Spleen (tissue), 7 donors: ENCODE measurements around the gene TBC1D25.
A peak's percentile ranks its signal among the peaks of the same experiment; 100 is the strongest.

ENCODE experiments used
- POLR2A ChIP-seq, 3 donors: fragments of 450-650 bp; IDR thresholded peaks; one replicate each; pipeline ENCODE4 v1.5.1; 2017; ENCODE audit warnings: antibody characterized with exemption in 3 of 3, mild to moderate bottlenecking in 1 of 3
- POLR2AphosphoS5 ChIP-seq, 3 donors: sonication (generic); formaldehyde crosslinking; IDR thresholded peaks; one replicate each; pipeline ENCODE4 v1.5.1; 2017; ENCODE audit warnings: antibody characterized with exemption in 3 of 3
- TF ChIP-seq, protein P1 (sequence below), 11 experiments: fragments of 200-600 bp in 7 of 11; fragments of 450-650 bp in 4 of 11; sonication (generic) in 4 of 11; IDR thresholded peaks in 8 of 11; conservative IDR thresholded peaks in 3 of 11; 1 replicate in 7 of 11; 2 replicates in 4 of 11; pipeline versions ENCODE4 v1.4.0 to v1.8.0; 2016 to 2021; ENCODE audit warnings: antibody characterized with exemption in 11 of 11, inconsistent platforms in 4 of 11, mild to moderate bottlenecking in 1 of 11
- donor health status: DM: no; HTN: no; CAD: no; lungs with moderate emphysema.
- donor health status: DM: no; HTN: no; CAD: no.
- donor health status: DM: no; HTN: no; CAD: no.

DNA sequence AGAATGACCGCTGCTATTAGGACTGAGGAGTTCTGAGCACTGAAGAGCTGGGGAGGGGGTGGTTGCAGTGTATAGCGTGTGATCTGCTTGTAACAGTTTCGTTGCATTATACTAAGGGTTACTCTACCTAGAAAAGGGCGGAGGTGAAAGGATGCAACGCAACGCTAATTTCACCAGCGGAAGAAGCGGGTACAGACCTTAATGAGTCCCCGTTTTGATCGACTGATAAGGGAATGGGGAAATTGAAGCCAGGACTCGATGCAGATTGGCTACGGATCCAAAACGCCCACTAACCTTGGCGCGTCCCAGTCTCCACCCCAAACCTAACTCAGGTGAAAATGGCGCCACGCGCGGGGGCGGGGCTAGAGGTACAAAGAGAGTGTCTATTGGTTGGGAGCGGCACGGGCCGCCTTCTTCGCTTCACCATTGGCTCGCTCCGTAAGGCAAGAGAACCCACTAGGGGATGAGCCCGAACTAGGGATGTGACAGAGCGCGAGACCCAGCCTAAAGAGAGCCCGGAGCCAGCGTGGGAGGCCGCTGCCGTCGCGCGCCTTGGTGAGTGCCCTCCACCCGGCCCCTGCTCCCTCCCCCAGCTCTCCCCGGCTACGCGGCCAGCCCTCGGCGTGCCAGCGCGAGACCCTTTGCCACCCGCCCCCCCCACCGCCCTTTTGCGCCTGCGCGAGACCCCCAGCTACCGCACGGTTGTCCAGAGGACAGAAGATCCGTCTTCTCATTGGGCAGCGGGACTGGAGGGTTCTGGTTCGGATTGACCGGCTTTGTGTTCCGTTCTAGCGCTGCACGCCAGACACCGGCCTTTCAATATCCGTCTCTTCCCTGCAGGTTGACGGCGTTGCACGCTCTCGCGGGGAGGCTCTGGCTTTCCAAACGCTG lies 17.9 kb upstream of the TBC1D25 start, which contains the start of gene EBP:
- peak in 2 of 3 donors; percentile 16 to 48 for TF ChIP-seq POLR2A (IDR thresholded peaks at IDR 0.05)
- peak; percentile 88 to 91 (median 90) for TF ChIP-seq POLR2AphosphoS5 (IDR thresholded peaks at IDR 0.05)
- TF ChIP-seq, protein P1, sequence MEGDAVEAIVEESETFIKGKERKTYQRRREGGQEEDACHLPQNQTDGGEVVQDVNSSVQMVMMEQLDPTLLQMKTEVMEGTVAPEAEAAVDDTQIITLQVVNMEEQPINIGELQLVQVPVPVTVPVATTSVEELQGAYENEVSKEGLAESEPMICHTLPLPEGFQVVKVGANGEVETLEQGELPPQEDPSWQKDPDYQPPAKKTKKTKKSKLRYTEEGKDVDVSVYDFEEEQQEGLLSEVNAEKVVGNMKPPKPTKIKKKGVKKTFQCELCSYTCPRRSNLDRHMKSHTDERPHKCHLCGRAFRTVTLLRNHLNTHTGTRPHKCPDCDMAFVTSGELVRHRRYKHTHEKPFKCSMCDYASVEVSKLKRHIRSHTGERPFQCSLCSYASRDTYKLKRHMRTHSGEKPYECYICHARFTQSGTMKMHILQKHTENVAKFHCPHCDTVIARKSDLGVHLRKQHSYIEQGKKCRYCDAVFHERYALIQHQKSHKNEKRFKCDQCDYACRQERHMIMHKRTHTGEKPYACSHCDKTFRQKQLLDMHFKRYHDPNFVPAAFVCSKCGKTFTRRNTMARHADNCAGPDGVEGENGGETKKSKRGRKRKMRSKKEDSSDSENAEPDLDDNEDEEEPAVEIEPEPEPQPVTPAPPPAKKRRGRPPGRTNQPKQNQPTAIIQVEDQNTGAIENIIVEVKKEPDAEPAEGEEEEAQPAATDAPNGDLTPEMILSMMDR (IDR thresholded peaks at IDR 0.05 in 8 of 11, conservative IDR thresholded peaks at IDR 0.05 in 3 of 11): peak in 1 of 11 experiments; percentile 11
